ENCODE measurements around the gene FNDC3A.

DNA sequence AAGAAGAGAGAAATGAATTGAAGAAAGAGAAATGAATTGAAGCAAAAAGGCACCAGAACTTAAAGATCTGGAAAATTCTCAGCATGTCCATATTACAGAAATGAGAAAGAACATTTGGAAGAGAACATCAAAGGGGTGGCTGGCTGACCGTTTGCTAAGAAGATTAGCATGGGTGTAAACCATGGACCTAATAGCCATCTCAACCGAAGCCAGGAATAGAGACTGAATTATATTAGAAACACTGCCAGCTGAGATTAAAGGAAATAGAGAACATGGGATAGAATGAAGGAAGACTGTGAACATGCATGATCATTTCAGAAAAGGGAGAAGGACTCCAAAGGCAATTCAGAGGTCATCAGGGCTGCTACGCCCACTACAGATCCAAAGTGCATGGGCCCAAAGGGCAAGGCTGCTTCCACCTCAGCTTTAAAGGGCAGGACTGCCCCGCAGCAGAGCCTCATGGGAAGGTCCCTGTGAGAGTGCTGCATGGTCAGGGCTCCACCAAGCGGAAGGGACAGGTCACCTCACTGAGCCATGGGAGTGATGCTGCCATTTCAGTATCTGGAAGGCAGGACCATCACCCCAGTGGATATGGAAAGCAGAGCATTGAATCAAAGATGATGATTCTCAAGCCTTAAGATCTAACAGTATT, 23.1 kb downstream of the FNDC3A start:
- TF ChIP-seq, protein P1, sequence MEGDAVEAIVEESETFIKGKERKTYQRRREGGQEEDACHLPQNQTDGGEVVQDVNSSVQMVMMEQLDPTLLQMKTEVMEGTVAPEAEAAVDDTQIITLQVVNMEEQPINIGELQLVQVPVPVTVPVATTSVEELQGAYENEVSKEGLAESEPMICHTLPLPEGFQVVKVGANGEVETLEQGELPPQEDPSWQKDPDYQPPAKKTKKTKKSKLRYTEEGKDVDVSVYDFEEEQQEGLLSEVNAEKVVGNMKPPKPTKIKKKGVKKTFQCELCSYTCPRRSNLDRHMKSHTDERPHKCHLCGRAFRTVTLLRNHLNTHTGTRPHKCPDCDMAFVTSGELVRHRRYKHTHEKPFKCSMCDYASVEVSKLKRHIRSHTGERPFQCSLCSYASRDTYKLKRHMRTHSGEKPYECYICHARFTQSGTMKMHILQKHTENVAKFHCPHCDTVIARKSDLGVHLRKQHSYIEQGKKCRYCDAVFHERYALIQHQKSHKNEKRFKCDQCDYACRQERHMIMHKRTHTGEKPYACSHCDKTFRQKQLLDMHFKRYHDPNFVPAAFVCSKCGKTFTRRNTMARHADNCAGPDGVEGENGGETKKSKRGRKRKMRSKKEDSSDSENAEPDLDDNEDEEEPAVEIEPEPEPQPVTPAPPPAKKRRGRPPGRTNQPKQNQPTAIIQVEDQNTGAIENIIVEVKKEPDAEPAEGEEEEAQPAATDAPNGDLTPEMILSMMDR (IDR thresholded peaks at IDR 0.05): no peak
- TF ChIP-seq SIN3A (IDR thresholded peaks at IDR 0.05; ENCODE audit: borderline replicate concordance, insufficient read depth, low read depth, low read length): no peak
